Esophagus muscularis mucosa (tissue), 4 donors: ENCODE results near the gene TMEM185B. TPM values are rescaled to one million over a fixed set of nuclear protein-coding genes. Genes with fewer than 3 reads are reported as not detected.

ENCODE experiments used
- DNase-seq: peaks from one replicate; pipeline ENCODE4 v3.0.0-alpha.2; 2017; ENCODE audit errors: extremely low spot score
- H3K27ac ChIP-seq, 4 donors: fragments of 200-600 bp; sonication (generic); replicated peaks in 1 of 4; 1 replicate in 3 of 4; 2 replicates in 1 of 4; pipeline ENCODE4 v1.5.1; 2016 to 2019; ENCODE audit warnings: mild to moderate bottlenecking in 1 of 4
- H3K27me3 ChIP-seq, 4 donors: fragments of 200-600 bp; sonication (generic); one replicate each; pipeline versions ENCODE4 v1.5.1 to v1.6.0; 2016 to 2019
- H3K36me3 ChIP-seq, 4 donors: fragments of 200-600 bp; sonication (generic); one replicate each; pipeline ENCODE4 v1.5.1; 2016 to 2019
- H3K4me1 ChIP-seq, 4 donors: fragments of 200-600 bp; sonication (generic); one replicate each; pipeline ENCODE4 v1.5.1; 2016 to 2019
- H3K4me3 ChIP-seq, 4 donors: fragments of 200-600 bp; sonication (generic); 1 replicate in 2 of 4; 2 replicates in 2 of 4; pipeline ENCODE4 v1.5.1; 2016 to 2019; ENCODE audit warnings: mild to moderate bottlenecking in 4 of 4, moderate library complexity in 1 of 4
- H3K9me3 ChIP-seq, 4 donors: fragments of 200-600 bp; sonication (generic); 1 replicate in 3 of 4; 2 replicates in 1 of 4; pipeline ENCODE4 v1.5.1; 2016 to 2019
- EP300 ChIP-seq: sonication (generic); formaldehyde crosslinking; IDR thresholded peaks from one replicate; pipeline ENCODE4 v1.6.1; 2017; ENCODE audit warnings: antibody characterized with exemption
- POLR2A ChIP-seq: fragments of 450-650 bp; IDR thresholded peaks from one replicate; pipeline ENCODE4 v1.6.1; 2017; ENCODE audit warnings: antibody characterized with exemption, moderate library complexity, mild to moderate bottlenecking, low read depth
- POLR2AphosphoS5 ChIP-seq, 2 donors: sonication (generic); formaldehyde crosslinking; IDR thresholded peaks; one replicate each; pipeline ENCODE4 v1.6.1; 2017; ENCODE audit warnings: antibody characterized with exemption in 2 of 2
- WGBS: methylation state at CpG from one replicate; pipeline ENCODE4 v1.1.5; 2018; 5-methylcytosine and 5-hydroxymethylcytosine counted together
- intact Hi-C: fragments of 100-400 bp; cut with DNase I; formaldehyde crosslinking; loops from one replicate; pipeline ENCODE4 v1.15.1; 2023
- total RNA-seq, 4 donors: library from RNA; depleted of rRNA; stranded (reverse); fragments of >200 nt; gene quantifications; one replicate each; pipeline versions ENCODE4 v1.1.0 to v1.2.1, GENCODE V29; 2016
- TF ChIP-seq, protein P1 (sequence below), 3 experiments: fragments of 200-600 bp in 2 of 3; fragments of 450-650 bp in 1 of 3; sonication (generic) in 2 of 3; IDR thresholded peaks; one replicate each; pipeline ENCODE4 v1.5.1; 2017 to 2019; ENCODE audit warnings: antibody characterized with exemption in 3 of 3, mild to moderate bottlenecking in 2 of 3, moderate library complexity in 1 of 3

TMEM185B gene
- total RNA-seq, 4 donors from 2014 or later, result 21.6 to 33.8 (median 31.9) TPM

DNA sequence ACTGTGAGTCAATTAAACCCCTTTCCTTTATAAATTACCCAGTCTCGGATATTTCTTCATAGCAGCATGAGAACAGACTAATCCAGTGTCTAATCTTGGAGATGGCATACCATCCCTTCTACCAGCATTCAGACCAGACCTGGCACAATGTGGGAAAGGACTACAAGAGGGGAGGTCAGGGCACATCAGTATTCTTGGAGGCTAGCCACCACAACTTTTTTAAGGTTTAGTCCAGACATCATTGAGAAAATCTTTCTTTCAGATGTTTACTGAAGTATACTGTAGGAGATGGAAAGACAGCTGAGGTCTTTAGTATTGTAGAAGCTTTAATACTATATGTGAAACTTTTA lies 33.4 kb upstream of the TMEM185B start:
- TF ChIP-seq POLR2A, result no peak
- TF ChIP-seq, protein P1, sequence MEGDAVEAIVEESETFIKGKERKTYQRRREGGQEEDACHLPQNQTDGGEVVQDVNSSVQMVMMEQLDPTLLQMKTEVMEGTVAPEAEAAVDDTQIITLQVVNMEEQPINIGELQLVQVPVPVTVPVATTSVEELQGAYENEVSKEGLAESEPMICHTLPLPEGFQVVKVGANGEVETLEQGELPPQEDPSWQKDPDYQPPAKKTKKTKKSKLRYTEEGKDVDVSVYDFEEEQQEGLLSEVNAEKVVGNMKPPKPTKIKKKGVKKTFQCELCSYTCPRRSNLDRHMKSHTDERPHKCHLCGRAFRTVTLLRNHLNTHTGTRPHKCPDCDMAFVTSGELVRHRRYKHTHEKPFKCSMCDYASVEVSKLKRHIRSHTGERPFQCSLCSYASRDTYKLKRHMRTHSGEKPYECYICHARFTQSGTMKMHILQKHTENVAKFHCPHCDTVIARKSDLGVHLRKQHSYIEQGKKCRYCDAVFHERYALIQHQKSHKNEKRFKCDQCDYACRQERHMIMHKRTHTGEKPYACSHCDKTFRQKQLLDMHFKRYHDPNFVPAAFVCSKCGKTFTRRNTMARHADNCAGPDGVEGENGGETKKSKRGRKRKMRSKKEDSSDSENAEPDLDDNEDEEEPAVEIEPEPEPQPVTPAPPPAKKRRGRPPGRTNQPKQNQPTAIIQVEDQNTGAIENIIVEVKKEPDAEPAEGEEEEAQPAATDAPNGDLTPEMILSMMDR (IDR thresholded peaks at IDR 0.05), result no peak
- no peak for TF ChIP-seq EP300
- no peak for TF ChIP-seq POLR2AphosphoS5 (IDR thresholded peaks at IDR 0.05)
- 69% methylated on average over 1 of the region's 1 CpG for WGBS
- intact Hi-C loops, result loop anchor here (10.0 kb wide), 1 partner anchor 58 kb away; no protein-coding TSS in a partner anchor
- Histone ChIP-seq H3K36me3 (peaks cover 0 to 3% (median 0%) of the 10 kb centered on the region in 4 donors), H3K27ac (no peak overlapping the region), H3K4me3 (no peak overlapping the region), H3K4me1 (peaks cover 27 to 71% (median 53%) of the 10 kb centered on the region in 4 donors), H3K27me3 (no peaks in the 10 kb centered on the region), H3K9me3 (peaks cover 0 to 5% (median 0%) of the 10 kb centered on the region in 4 donors)
- no peak for DNase-seq

DNA sequence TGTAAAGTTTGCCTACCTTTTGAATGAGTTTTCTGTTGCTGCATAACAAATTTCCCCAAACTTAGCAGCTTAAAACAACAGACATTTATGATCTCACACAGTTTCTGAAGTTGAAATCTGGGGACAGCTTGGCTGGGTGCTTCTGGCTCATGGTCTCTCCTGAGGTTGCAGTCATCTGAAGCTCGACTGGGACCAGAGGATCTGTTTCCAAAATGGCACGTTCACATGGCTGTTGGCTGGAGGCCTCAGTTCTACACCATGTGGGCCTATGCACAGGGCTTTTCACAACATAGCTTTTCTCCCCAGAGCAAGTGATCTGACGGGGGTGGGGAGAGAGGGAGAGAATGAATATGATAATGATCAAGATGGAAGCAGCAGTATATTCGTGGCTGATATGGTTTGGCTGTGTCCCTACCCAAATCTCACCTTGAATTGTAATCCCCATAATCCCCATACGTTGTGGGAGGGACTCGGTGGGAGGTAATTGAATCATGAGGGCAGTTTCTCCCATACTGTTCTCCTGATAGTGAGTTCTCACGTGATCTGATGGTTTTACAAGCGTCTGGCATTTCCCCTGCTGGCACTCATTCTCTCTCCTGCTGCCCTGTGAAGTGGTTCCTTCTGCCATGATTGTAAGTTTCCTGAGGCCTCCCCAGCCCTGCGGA lies 32.9 kb upstream of the TMEM185B start:
- intact Hi-C loops, result loop anchor here (10.0 kb wide), 1 partner anchor 59 kb away; no protein-coding TSS in a partner anchor
- DNase-seq, result no peak
- Histone ChIP-seq H3K36me3 (peaks cover 0 to 3% (median 0%) of the 10 kb centered on the region in 4 donors), H3K4me3 (no peak overlapping the region), H3K27me3 (no peaks in the 10 kb centered on the region), H3K9me3 (peaks cover 0 to 5% (median 0%) of the 10 kb centered on the region in 4 donors), H3K4me1 (peaks cover 27 to 69% (median 53%) of the 10 kb centered on the region in 4 donors), H3K27ac (no peak overlapping the region)
- 77% methylated on average over 9 of the region's 9 CpGs for WGBS
- TF ChIP-seq, protein P1 (IDR thresholded peaks at IDR 0.05), result no peak
- TF ChIP-seq EP300 (no peak), POLR2AphosphoS5 (IDR thresholded peaks at IDR 0.05) (no peak), POLR2A (no peak)

DNA sequence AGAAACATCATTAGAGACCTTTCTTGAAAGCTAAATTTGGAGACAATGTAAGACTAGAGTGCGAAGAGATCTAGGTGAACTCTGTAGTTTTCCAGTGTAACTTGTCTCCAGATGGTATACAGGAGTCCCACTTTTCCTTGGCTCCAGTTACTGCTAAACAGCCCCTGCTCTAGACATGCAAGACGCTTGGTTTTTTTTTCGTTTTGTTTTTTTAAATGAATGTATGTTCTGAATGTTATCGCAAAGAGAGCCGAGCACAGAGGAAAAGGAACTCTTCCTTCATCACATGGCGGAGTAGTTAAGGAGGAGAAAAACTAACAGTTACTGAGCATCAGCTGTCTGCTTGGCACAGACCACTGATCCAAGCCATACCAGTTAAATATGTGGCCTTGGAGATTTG lies 31.9 kb upstream of the TMEM185B start:
- Histone ChIP-seq H3K9me3 (peaks cover 0 to under 1% (median 0%) of the 10 kb centered on the region in 4 donors), H3K4me1 (peaks cover 27 to 59% (median 50%) of the 10 kb centered on the region in 4 donors), H3K27ac (no peak overlapping the region), H3K27me3 (no peaks in the 10 kb centered on the region), H3K4me3 (no peak overlapping the region), H3K36me3 (peaks cover 0 to 3% (median 0%) of the 10 kb centered on the region in 4 donors)
- DNase-seq, result no peak
- 88% methylated on average over 6 of the region's 6 CpGs for WGBS
- intact Hi-C loops, result loop anchor here (10.0 kb wide), 1 partner anchor 60 kb away; no protein-coding TSS in a partner anchor
- TF ChIP-seq EP300 (no peak), POLR2A (no peak)
- TF ChIP-seq, protein P1 (IDR thresholded peaks at IDR 0.05), result no peak

DNA sequence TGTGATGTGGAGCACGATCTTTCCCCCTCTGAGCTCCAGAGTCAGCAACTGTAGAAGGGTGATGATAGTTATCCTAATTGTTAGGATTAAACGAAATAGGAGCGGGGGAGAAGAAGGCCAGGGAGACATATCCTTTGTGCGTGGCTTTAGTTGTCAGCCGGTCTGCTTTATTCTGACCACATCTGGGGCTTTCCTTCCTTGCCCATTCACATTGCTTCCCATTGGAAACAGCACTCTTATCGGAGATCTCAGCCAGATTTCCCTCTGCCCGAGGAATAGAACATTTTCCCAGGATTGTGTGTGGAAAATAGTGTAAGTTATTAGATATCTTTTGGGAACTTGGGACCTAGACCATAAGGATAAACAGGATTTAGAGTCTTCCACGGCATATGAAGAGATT lies 31.0 kb upstream of the TMEM185B start:
- TF ChIP-seq POLR2A, result no peak
- no peak for TF ChIP-seq POLR2AphosphoS5 (IDR thresholded peaks at IDR 0.05)
- peaks cover 27 to 58% (median 49%) of the 10 kb centered on the region in 4 donors for H3K4me1 ChIP-seq
- no peak for DNase-seq
- H3K36me3 ChIP-seq, result peaks cover 0 to 3% (median 0%) of the 10 kb centered on the region in 4 donors
- peak overlapping the region; percentile 78 to 100 (median 88) for H3K4me3 ChIP-seq
- H3K9me3 ChIP-seq, result no peaks in the 10 kb centered on the region
- intact Hi-C loops, result loop anchor here (10.0 kb wide), 1 partner anchor 61 kb away; no protein-coding TSS in a partner anchor
- H3K27ac ChIP-seq, result peak overlapping the region in 1 of 4 donors; percentile 97
- H3K27me3 ChIP-seq, result no peaks in the 10 kb centered on the region
- WGBS, result 68% methylated on average over 8 of the region's 8 CpGs
